22Rv1 (cell line): ENCODE data around the gene PLCB1.

Source experiments
- ZFX ChIP-seq: fragments of 450-650 bp; IDR thresholded peaks from 2 replicates; pipeline ENCODE4 v1.6.1; 2017; ENCODE audit warnings: antibody characterized with exemption, borderline replicate concordance
- TF ChIP-seq, protein P1 (sequence below): fragments of 450-650 bp; IDR thresholded peaks from 2 replicates; pipeline ENCODE4 v1.5.1; 2017; ENCODE audit warnings: mild to moderate bottlenecking

- TF ChIP-seq, protein P1, sequence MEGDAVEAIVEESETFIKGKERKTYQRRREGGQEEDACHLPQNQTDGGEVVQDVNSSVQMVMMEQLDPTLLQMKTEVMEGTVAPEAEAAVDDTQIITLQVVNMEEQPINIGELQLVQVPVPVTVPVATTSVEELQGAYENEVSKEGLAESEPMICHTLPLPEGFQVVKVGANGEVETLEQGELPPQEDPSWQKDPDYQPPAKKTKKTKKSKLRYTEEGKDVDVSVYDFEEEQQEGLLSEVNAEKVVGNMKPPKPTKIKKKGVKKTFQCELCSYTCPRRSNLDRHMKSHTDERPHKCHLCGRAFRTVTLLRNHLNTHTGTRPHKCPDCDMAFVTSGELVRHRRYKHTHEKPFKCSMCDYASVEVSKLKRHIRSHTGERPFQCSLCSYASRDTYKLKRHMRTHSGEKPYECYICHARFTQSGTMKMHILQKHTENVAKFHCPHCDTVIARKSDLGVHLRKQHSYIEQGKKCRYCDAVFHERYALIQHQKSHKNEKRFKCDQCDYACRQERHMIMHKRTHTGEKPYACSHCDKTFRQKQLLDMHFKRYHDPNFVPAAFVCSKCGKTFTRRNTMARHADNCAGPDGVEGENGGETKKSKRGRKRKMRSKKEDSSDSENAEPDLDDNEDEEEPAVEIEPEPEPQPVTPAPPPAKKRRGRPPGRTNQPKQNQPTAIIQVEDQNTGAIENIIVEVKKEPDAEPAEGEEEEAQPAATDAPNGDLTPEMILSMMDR: no peak
- no peak for TF ChIP-seq ZFX
Measured at GRCh38 chr20:8315639-8316573, 183.8 kb downstream of the PLCB1 start.
